Measurements from ENCODE around the gene ADGRG7.

GRCh38 chr3:100600181-100601042 is 9.0 kb upstream of the ADGRG7 start:
- TF ChIP-seq CTCF (IDR thresholded peaks at IDR 0.05) (no peak), POLR2A (IDR thresholded peaks at IDR 0.05) (no peak)

All from breast epithelium (tissue), 3 donors.